Epidermal melanocyte (primary cell): Measurements from ENCODE around the gene MYO1D.
"Not testable (repeated sequence)": the region's sequence is repeated elsewhere in the genome, so short reads cannot be mapped to it uniquely, and the experiment has no call there.

Source experiments
- DNase-seq: peaks from one replicate; pipeline ENCODE4 v3.0.0; 2011; ENCODE audit warnings: low spot score; ENCODE audit not compliant: insufficient read length

The MYO1D gene

GRCh38 chr17:32733401-32733800 lies 143.5 kb downstream of the MYO1D start:
- no peak for DNase-seq

- DNase-seq = no peak
Measured at GRCh38 chr17:32732900-32733299, 144.0 kb downstream of the MYO1D start.

- no peak for DNase-seq
Measured at GRCh38 chr17:32732296-32732642, 144.7 kb downstream of the MYO1D start.

- no peak for DNase-seq
Measured at GRCh38 chr17:32731556-32732295, 145.2 kb downstream of the MYO1D start.

- no peak for DNase-seq
Measured at GRCh38 chr17:32727681-32728080, 149.2 kb downstream of the MYO1D start.

- DNase-seq = no peak
Measured at GRCh38 chr17:32725697-32726096, 151.2 kb downstream of the MYO1D start.

- no peak for DNase-seq
Measured at GRCh38 chr17:32723310-32723955, 153.5 kb downstream of the MYO1D start.

GRCh38 chr17:32722733-32723132 lies 154.2 kb downstream of the MYO1D start:
- no peak for DNase-seq

- no peak for DNase-seq
Measured at GRCh38 chr17:32720671-32721070, 156.3 kb downstream of the MYO1D start.

GRCh38 chr17:32719689-32720088 lies 157.2 kb downstream of the MYO1D start:
- no peak for DNase-seq

- not testable (repeated sequence) for DNase-seq
Measured at GRCh38 chr17:32714922-32715321, 162.0 kb downstream of the MYO1D start.

GRCh38 chr17:32714206-32714605 lies 162.7 kb downstream of the MYO1D start:
- DNase-seq = not testable (repeated sequence)

- no peak for DNase-seq
Measured at GRCh38 chr17:32713081-32713480, 163.8 kb downstream of the MYO1D start.

GRCh38 chr17:32709562-32709961 lies 167.4 kb downstream of the MYO1D start:
- no peak for DNase-seq

GRCh38 chr17:32701871-32702270 lies 175.1 kb downstream of the MYO1D start:
- DNase-seq = no peak

GRCh38 chr17:32699247-32699646 lies 177.7 kb downstream of the MYO1D start:
- no peak for DNase-seq

GRCh38 chr17:32697728-32698625 lies 178.9 kb downstream of the MYO1D start:
- no peak for DNase-seq

GRCh38 chr17:32696426-32696825 lies 180.5 kb downstream of the MYO1D start:
- no peak for DNase-seq

- DNase-seq = no peak
Measured at GRCh38 chr17:32695864-32696263, 181.1 kb downstream of the MYO1D start.

GRCh38 chr17:32693194-32693897 lies 183.6 kb downstream of the MYO1D start:
- DNase-seq = no peak

GRCh38 chr17:32692179-32692578 lies 184.7 kb downstream of the MYO1D start:
- DNase-seq = no peak
